Endothelial cell of umbilical vein (primary cell): ENCODE results near the gene SYNGAP1.

ENCODE experiments used
- EZH2 ChIP-seq: IDR thresholded peaks from 2 replicates; pipeline ENCODE4 v1.6.1; 2012; ENCODE audit warnings: borderline replicate concordance, low read depth, mild to moderate bottlenecking, moderate library complexity, low read length, inconsistent platforms; ENCODE audit not compliant: severe bottlenecking
- GATA2 ChIP-seq: IDR thresholded peaks from 2 replicates; pipeline ENCODE4 v1.7.0; 2011; ENCODE audit warnings: low read depth, mild to moderate bottlenecking, moderate library complexity, mixed read lengths, low read length; ENCODE audit not compliant: insufficient read length, insufficient read depth
- POLR2A ChIP-seq: IDR thresholded peaks from 2 replicates; pipeline ENCODE4 v1.6.1; 2012; ENCODE audit warnings: low read depth, mild to moderate bottlenecking, control low read depth, low read length
- POLR2AphosphoS5 ChIP-seq: IDR thresholded peaks from 2 replicates; pipeline ENCODE4 v1.6.1; 2012; ENCODE audit warnings: low read depth, mild to moderate bottlenecking, control low read depth, low read length, moderate library complexity; ENCODE audit not compliant: insufficient read depth
- TF ChIP-seq, protein P1 (sequence below), 2 donors: IDR thresholded peaks; 1 replicate in 1 of 2; 2 replicates in 1 of 2; pipeline ENCODE4 v1.5.1; 2011; ENCODE audit warnings: low read length in 2 of 2, mild to moderate bottlenecking in 2 of 2, moderate library complexity in 2 of 2, control low read depth in 1 of 2, inconsistent platforms in 1 of 2, low read depth in 1 of 2; ENCODE audit not compliant: insufficient read depth in 1 of 2; ENCODE audit errors: extremely low read depth in 1 of 2

DNA sequence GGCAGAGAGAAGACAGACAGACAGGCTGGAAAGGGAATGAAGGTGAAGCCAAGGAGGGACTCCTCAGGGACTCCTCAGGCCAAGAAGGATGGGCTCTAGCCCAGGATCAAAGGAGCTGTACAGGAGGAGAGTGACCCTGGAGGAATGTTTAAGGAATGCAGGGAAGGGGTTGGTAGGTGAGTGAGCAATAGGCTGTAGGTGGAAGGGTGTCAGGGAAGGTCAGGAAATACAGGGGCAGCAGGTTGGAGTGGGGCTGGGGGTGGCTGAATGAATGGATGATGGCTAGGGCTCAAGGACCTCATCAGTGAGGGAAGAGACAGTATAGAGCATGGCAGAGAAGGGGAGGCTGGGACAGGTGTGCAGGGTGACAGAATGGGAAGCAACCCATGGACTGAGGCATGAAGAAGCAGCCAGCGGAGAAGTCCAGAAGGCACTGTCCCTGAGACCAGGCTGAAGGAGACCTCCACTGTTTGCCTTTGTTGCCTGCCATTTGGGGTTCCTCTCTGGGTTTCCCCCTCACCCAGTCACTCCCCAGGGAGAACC lies 13.2 kb downstream of the SYNGAP1 start:
- TF ChIP-seq, protein P1, sequence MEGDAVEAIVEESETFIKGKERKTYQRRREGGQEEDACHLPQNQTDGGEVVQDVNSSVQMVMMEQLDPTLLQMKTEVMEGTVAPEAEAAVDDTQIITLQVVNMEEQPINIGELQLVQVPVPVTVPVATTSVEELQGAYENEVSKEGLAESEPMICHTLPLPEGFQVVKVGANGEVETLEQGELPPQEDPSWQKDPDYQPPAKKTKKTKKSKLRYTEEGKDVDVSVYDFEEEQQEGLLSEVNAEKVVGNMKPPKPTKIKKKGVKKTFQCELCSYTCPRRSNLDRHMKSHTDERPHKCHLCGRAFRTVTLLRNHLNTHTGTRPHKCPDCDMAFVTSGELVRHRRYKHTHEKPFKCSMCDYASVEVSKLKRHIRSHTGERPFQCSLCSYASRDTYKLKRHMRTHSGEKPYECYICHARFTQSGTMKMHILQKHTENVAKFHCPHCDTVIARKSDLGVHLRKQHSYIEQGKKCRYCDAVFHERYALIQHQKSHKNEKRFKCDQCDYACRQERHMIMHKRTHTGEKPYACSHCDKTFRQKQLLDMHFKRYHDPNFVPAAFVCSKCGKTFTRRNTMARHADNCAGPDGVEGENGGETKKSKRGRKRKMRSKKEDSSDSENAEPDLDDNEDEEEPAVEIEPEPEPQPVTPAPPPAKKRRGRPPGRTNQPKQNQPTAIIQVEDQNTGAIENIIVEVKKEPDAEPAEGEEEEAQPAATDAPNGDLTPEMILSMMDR (IDR thresholded peaks at IDR 0.05; ENCODE audit: extremely low read depth in 1 of 2, insufficient read depth in 1 of 2, low read depth in 1 of 2, low read length in 2 of 2) = no peak
- TF ChIP-seq EZH2 = no peak
- TF ChIP-seq POLR2A = no peak
- TF ChIP-seq POLR2AphosphoS5 = no peak
- TF ChIP-seq GATA2 = no peak
